Large intestine (tissue), 3 donors: ENCODE results near the gene GBF1. TPM values are rescaled to one million over a fixed set of nuclear protein-coding genes. Genes with fewer than 3 reads are reported as not detected.
A peak's percentile ranks its signal among the peaks of the same experiment; 100 is the strongest.

ENCODE experiments used
- DNase-seq, 2 donors: peaks; one replicate each; pipeline versions ENCODE4 v3.0.0 to v3.0.0-alpha.2; 2013
- H3K27ac ChIP-seq: one replicate; pipeline ENCODE4 v1.5.1; 2013; ENCODE audit warnings: low read length
- H3K27me3 ChIP-seq: 2 replicates; pipeline ENCODE4 v1.6.1; 2013; ENCODE audit warnings: low read length; ENCODE audit not compliant: control insufficient read depth, insufficient read depth
- H3K36me3 ChIP-seq: 2 replicates; pipeline ENCODE4 v1.6.1; 2013; ENCODE audit warnings: low read length; ENCODE audit not compliant: control insufficient read depth, insufficient read depth
- H3K4me1 ChIP-seq: one replicate; pipeline ENCODE4 v1.6.1; 2013; ENCODE audit warnings: low read length; ENCODE audit not compliant: control insufficient read depth, insufficient read depth
- H3K4me3 ChIP-seq: one replicate; pipeline ENCODE4 v1.5.1; 2013; ENCODE audit warnings: low read length
- H3K9me3 ChIP-seq: one replicate; pipeline ENCODE4 v1.6.1; 2013; ENCODE audit warnings: mild to moderate bottlenecking, low read depth, low read length, moderate library complexity; ENCODE audit not compliant: control insufficient read depth
- WGBS: methylation state at CpG from one replicate; pipeline ENCODE4 v1.1.5; 2013; ENCODE audit warnings: low lambda C conversion rate; ENCODE audit not compliant: insufficient coverage; 5-methylcytosine and 5-hydroxymethylcytosine counted together
- polyA plus RNA-seq: library from polyadenylated mRNA; unstranded; fragments of 120-200 nt; gene quantifications from one replicate; pipeline ENCODE4 v1.2.1, GENCODE V29; 2013

The GBF1 gene
- polyA plus RNA-seq, 1 donor: 44.0 TPM

GRCh38 chr10:102412293-102412692 lies 167.0 kb downstream of the GBF1 start:
- Histone ChIP-seq H3K4me3 (no peak overlapping the region), H3K36me3 (peaks cover 2% of the 10 kb centered on the region), H3K9me3 (peaks cover 8% of the 10 kb centered on the region), H3K27me3 (peaks cover 66% of the 10 kb centered on the region), H3K27ac (no peak overlapping the region), H3K4me1 (peaks cover 40% of the 10 kb centered on the region)
- no peak for DNase-seq
- WGBS: no CpG with 5 or more reads among the region's 10 CpGs

GRCh38 chr10:102413053-102413705 lies 167.8 kb downstream of the GBF1 start:
- H3K9me3 ChIP-seq: peaks cover 8% of the 10 kb centered on the region
- no peak for DNase-seq
- H3K36me3 ChIP-seq: peaks cover 2% of the 10 kb centered on the region
- peaks cover 42% of the 10 kb centered on the region for H3K4me1 ChIP-seq
- no CpG with 5 or more reads among the region's 5 CpGs for WGBS
- no peak overlapping the region for H3K4me3 ChIP-seq
- peaks cover 58% of the 10 kb centered on the region for H3K27me3 ChIP-seq
- no peak overlapping the region for H3K27ac ChIP-seq

GRCh38 chr10:102413806-102414561 lies 168.7 kb downstream of the GBF1 start:
- Histone ChIP-seq H3K27me3 (peaks cover 58% of the 10 kb centered on the region), H3K4me3 (peak overlapping the region; percentile 46), H3K36me3 (peaks cover 2% of the 10 kb centered on the region), H3K9me3 (peaks cover 10% of the 10 kb centered on the region), H3K27ac (no peak overlapping the region), H3K4me1 (peaks cover 44% of the 10 kb centered on the region)
- 78% methylated on average over 3 of the region's 16 CpGs for whole genome bisulfite sequencing
- no peak for DNase-seq

- Histone ChIP-seq H3K4me1 (peaks cover 45% of the 10 kb centered on the region), H3K36me3 (peaks cover 2% of the 10 kb centered on the region), H3K4me3 (peak overlapping the region; percentile 46), H3K27me3 (peaks cover 54% of the 10 kb centered on the region), H3K27ac (no peak overlapping the region), H3K9me3 (peaks cover 7% of the 10 kb centered on the region)
- DNase-seq: no peak
- WGBS: no CpG with 5 or more reads among the region's 20 CpGs
These were observed 169.4 kb downstream of the GBF1 start for GRCh38 chr10:102414749-102415148.

GRCh38 chr10:102416283-102416682 lies 171.0 kb downstream of the GBF1 start:
- Histone ChIP-seq H3K27me3 (peaks cover 39% of the 10 kb centered on the region), H3K36me3 (peaks cover 2% of the 10 kb centered on the region), H3K4me1 (peaks cover 38% of the 10 kb centered on the region), H3K9me3 (peaks cover 7% of the 10 kb centered on the region), H3K27ac (peak overlapping the region; percentile 88), H3K4me3 (peak overlapping the region; percentile 46)
- DNase-seq: peak; percentile 88 to 92
- no CpG with 5 or more reads among the region's 9 CpGs for WGBS

GRCh38 chr10:102416695-102417094 lies 171.4 kb downstream of the GBF1 start:
- no CpG with 5 or more reads among the region's 20 CpGs for whole genome bisulfite sequencing
- Histone ChIP-seq H3K27ac (peak overlapping the region; percentile 77), H3K36me3 (peaks cover 2% of the 10 kb centered on the region), H3K27me3 (peaks cover 35% of the 10 kb centered on the region), H3K4me1 (peaks cover 38% of the 10 kb centered on the region), H3K9me3 (peaks cover 7% of the 10 kb centered on the region), H3K4me3 (peak overlapping the region; percentile 27)
- DNase-seq: no peak

- H3K4me1 ChIP-seq: peaks cover 48% of the 10 kb centered on the region
- H3K9me3 ChIP-seq: peaks cover 7% of the 10 kb centered on the region
- peaks cover 8% of the 10 kb centered on the region for H3K36me3 ChIP-seq
- DNase-seq: no peak
- peak within 1 kb of the TSS; percentile 74 for H3K4me3 ChIP-seq
- H3K27ac ChIP-seq: peak within 1 kb of the TSS; percentile 92
- peaks cover 14% of the 10 kb centered on the region for H3K27me3 ChIP-seq
- WGBS: no CpG with 5 or more reads among the region's 45 CpGs
These were observed 173.4 kb downstream of the GBF1 start, which contains the start of gene PSD for GRCh38 chr10:102418622-102419268. Gene PSD, minus strand, starts transcription at chr10:102418785. Its CDS starts 1,747 bp downstream, at chr10:102417038.

GRCh38 chr10:102419269-102420180 lies 174.2 kb downstream of the GBF1 start:
- H3K4me3 ChIP-seq: peak overlapping the region; percentile 74
- H3K4me1 ChIP-seq: peaks cover 49% of the 10 kb centered on the region
- no CpG with 5 or more reads among the region's 54 CpGs for WGBS
- H3K27ac ChIP-seq: peak overlapping the region; percentile 92
- H3K9me3 ChIP-seq: peaks cover 7% of the 10 kb centered on the region
- peaks cover 12% of the 10 kb centered on the region for H3K27me3 ChIP-seq
- DNase-seq: peak in 1 of 2 donors; percentile 57
- H3K36me3 ChIP-seq: peaks cover 16% of the 10 kb centered on the region

- peaks cover 2% of the 10 kb centered on the region for H3K9me3 ChIP-seq
- no CpG with 5 or more reads among the region's 21 CpGs for WGBS
- peak overlapping the region; percentile 92 for H3K27ac ChIP-seq
- peaks cover 21% of the 10 kb centered on the region for H3K36me3 ChIP-seq
- peaks cover 12% of the 10 kb centered on the region for H3K27me3 ChIP-seq
- H3K4me3 ChIP-seq: peak overlapping the region; percentile 74
- peaks cover 49% of the 10 kb centered on the region for H3K4me1 ChIP-seq
- DNase-seq: no peak
These were observed 174.9 kb downstream of the GBF1 start for GRCh38 chr10:102420181-102420713.
